Testis (tissue), 3 donors: Measurements from ENCODE around the gene SLC9A3. TPM values are rescaled to one million over a fixed set of nuclear protein-coding genes. Genes with fewer than 3 reads are reported as not detected.

Experiments used
- DNase-seq: peaks from one replicate; pipeline ENCODE4 v3.0.0-alpha.2; 2019
- H3K27ac ChIP-seq, 2 donors: fragments of 200-600 bp; sonication (generic); one replicate each; pipeline ENCODE4 v1.5.1; 2019
- H3K27me3 ChIP-seq: fragments of 200-600 bp; sonication (generic); one replicate; pipeline ENCODE4 v1.5.1; 2019
- H3K36me3 ChIP-seq: fragments of 200-600 bp; sonication (generic); one replicate; pipeline ENCODE4 v1.5.1; 2017; ENCODE audit warnings: low read depth; ENCODE audit errors: missing control alignments
- H3K4me1 ChIP-seq: fragments of 200-600 bp; sonication (generic); one replicate; pipeline ENCODE4 v1.5.1; 2019
- H3K4me3 ChIP-seq, 2 donors: fragments of 200-600 bp; sonication (generic); one replicate each; pipeline ENCODE4 v1.5.1; 2017 to 2019
- H3K9me3 ChIP-seq: fragments of 200-600 bp; sonication (generic); one replicate; pipeline ENCODE4 v1.5.1; 2017
- CTCF ChIP-seq, 3 experiments: fragments of 450-650 bp in 2 of 3; fragments of 200-600 bp in 1 of 3; sonication (generic) in 1 of 3; IDR thresholded peaks; one replicate each; pipeline ENCODE4 v1.5.1; 2016 to 2019; ENCODE audit warnings: antibody characterized with exemption in 3 of 3, mild to moderate bottlenecking in 2 of 3, moderate library complexity in 1 of 3
- POLR2A ChIP-seq: fragments of 450-650 bp; IDR thresholded peaks from one replicate; pipeline ENCODE4 v1.6.1; 2017; ENCODE audit warnings: antibody characterized with exemption, mild to moderate bottlenecking, moderate library complexity
- whole genome bisulfite sequencing, 2 donors: methylation state at CpG; one replicate each; pipeline ENCODE4 v1.1.5; 2018; 5-methylcytosine and 5-hydroxymethylcytosine counted together
- intact Hi-C: fragments of 100-400 bp; cut with DNase I; formaldehyde crosslinking; loops from one replicate; pipeline ENCODE4 v1.15.1; 2023; ENCODE audit warnings: low total_unique reads
- polyA plus RNA-seq: library from polyadenylated mRNA; stranded (reverse); fragments of 350-450 nt; fragmentation: Illumina TruSeq; extraction: RNeasy Lipid Tissue Mini Kit (QIAGEN cat#74804); gene quantifications from one replicate; pipeline ENCODE4 v1.2.3, GENCODE V29; 2014; ENCODE audit warnings: low read depth, low replicate concordance; ENCODE audit not compliant: insufficient read depth
- total RNA-seq, 2 donors: library from RNA; depleted of rRNA; stranded (reverse); fragments of >200 nt; gene quantifications; one replicate each; pipeline ENCODE4 v1.2.3, GENCODE V29; 2016

SLC9A3 gene
- total and polyA plus RNA-seq, 3 donors from 2014 or later = 2.3 to 3.8 (median 2.6) TPM

GRCh38 chr5:429453-430188 is 94.6 kb downstream of the SLC9A3 start:
- Histone ChIP-seq H3K4me3 (no peak overlapping the region), H3K4me1 (no peaks in the 10 kb centered on the region), H3K9me3 (no peaks in the 10 kb centered on the region), H3K27ac (no peak overlapping the region), H3K27me3 (no peaks in the 10 kb centered on the region), H3K36me3 (no peaks in the 10 kb centered on the region)
- intact Hi-C loops = no loop called here
- 59 to 71% methylated on average over 12 to 35 of the region's 35 CpGs for WGBS, 2 donors
- peak; percentile 46 for DNase-seq
- TF ChIP-seq POLR2A = no peak
- TF ChIP-seq CTCF (IDR thresholded peaks at IDR 0.05) = no peak

- DNase-seq = no peak
- Histone ChIP-seq H3K4me1 (no peaks in the 10 kb centered on the region), H3K36me3 (no peaks in the 10 kb centered on the region), H3K9me3 (no peaks in the 10 kb centered on the region), H3K4me3 (no peak overlapping the region), H3K27ac (no peak overlapping the region), H3K27me3 (no peaks in the 10 kb centered on the region)
- TF ChIP-seq CTCF (IDR thresholded peaks at IDR 0.05) (no peak), POLR2A (no peak)
- intact Hi-C loops = no loop called here
- WGBS, 2 donors = 86 to 95% methylated on average over 15 to 22 of the region's 22 CpGs
Measured at GRCh38 chr5:428754-429452, 95.3 kb downstream of the SLC9A3 start.

- no peak for DNase-seq
- Histone ChIP-seq H3K4me1 (no peaks in the 10 kb centered on the region), H3K4me3 (no peak overlapping the region), H3K9me3 (no peaks in the 10 kb centered on the region), H3K36me3 (no peaks in the 10 kb centered on the region), H3K27ac (no peak overlapping the region), H3K27me3 (no peaks in the 10 kb centered on the region)
- intact Hi-C loops = no loop called here
- TF ChIP-seq POLR2A (no peak), CTCF (IDR thresholded peaks at IDR 0.05) (no peak)
- WGBS, 2 donors = 84 to 88% methylated on average over 11 of the region's 11 CpGs
Measured at GRCh38 chr5:428219-428618, 96.0 kb downstream of the SLC9A3 start.

- no peaks in the 10 kb centered on the region for H3K27me3 ChIP-seq
- DNase-seq = no peak
- intact Hi-C loops = no loop called here
- H3K4me1 ChIP-seq = no peaks in the 10 kb centered on the region
- no peak overlapping the region for H3K4me3 ChIP-seq
- H3K36me3 ChIP-seq = no peaks in the 10 kb centered on the region
- 92 to 93% methylated on average over 39 of the region's 39 CpGs for WGBS, 2 donors
- no peaks in the 10 kb centered on the region for H3K9me3 ChIP-seq
- TF ChIP-seq CTCF (IDR thresholded peaks at IDR 0.05) = no peak
- no peak for TF ChIP-seq POLR2A
- no peak overlapping the region for H3K27ac ChIP-seq
Measured at GRCh38 chr5:427415-428087, 96.7 kb downstream of the SLC9A3 start.
